GM12872 (cell line): ENCODE results near the gene TTLL5.

Experiments
- TF ChIP-seq, protein P1 (sequence below): IDR thresholded peaks from 3 replicates; pipeline ENCODE4 v1.5.1; 2011; ENCODE audit warnings: low read depth, mild to moderate bottlenecking, low read length, moderate library complexity; ENCODE audit not compliant: insufficient read depth

Gene TTLL5

DNA sequence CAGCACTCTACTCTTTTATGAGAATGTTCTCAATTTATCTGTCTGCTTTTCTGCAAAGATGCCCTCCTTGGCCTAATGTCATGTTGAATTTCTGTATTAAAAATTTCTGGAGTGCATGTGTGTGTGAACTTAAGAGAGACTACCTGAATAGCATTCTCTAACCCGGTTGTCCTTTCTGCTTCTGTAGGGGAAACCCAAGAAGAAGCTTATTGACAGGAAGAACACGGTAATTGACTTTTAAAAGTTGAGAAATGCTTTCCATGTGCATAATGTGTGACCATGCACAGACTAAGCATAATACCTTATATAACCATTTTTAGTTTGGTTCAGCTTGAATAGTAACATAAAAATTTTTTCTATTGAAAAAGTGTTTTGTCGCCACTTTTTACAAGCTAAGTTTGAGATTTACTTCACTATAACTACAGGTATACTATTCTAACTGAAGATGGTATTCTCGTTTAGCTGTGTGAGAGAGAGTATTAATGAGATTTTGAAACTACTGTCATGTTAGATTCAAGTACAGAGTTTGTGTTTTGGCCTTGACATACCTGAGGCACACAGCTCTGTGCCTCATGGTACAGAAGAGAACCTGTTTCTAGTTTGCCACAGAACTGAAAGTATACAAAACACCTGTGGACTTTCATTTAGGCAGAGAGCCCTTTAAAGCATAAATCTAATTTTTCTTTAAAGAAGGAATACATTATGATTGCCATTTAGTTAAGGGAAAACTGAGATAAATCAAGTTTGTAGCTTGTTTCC is 96.8 kb downstream of the TTLL5 start:
- TF ChIP-seq, protein P1, sequence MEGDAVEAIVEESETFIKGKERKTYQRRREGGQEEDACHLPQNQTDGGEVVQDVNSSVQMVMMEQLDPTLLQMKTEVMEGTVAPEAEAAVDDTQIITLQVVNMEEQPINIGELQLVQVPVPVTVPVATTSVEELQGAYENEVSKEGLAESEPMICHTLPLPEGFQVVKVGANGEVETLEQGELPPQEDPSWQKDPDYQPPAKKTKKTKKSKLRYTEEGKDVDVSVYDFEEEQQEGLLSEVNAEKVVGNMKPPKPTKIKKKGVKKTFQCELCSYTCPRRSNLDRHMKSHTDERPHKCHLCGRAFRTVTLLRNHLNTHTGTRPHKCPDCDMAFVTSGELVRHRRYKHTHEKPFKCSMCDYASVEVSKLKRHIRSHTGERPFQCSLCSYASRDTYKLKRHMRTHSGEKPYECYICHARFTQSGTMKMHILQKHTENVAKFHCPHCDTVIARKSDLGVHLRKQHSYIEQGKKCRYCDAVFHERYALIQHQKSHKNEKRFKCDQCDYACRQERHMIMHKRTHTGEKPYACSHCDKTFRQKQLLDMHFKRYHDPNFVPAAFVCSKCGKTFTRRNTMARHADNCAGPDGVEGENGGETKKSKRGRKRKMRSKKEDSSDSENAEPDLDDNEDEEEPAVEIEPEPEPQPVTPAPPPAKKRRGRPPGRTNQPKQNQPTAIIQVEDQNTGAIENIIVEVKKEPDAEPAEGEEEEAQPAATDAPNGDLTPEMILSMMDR = no peak

DNA sequence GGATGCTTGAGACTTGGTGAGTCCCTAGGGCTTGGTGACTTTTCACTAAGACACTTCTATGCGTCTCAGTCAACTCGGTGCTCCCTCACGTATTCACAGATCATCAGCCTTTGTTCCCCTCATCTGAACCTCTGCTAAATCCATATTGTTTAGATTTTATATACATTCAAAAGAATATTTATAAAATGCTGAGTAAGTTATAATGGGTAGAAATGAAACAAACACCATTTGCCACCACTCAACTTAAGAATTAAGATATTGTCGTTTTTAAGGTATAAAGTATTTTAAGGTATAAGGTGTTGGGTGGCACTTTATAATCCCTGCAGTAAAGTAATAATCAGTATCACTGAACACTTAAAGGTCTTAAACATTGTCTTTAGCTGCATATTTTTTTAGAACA is 103.0 kb downstream of the TTLL5 start:
- TF ChIP-seq, protein P1 = no peak

DNA sequence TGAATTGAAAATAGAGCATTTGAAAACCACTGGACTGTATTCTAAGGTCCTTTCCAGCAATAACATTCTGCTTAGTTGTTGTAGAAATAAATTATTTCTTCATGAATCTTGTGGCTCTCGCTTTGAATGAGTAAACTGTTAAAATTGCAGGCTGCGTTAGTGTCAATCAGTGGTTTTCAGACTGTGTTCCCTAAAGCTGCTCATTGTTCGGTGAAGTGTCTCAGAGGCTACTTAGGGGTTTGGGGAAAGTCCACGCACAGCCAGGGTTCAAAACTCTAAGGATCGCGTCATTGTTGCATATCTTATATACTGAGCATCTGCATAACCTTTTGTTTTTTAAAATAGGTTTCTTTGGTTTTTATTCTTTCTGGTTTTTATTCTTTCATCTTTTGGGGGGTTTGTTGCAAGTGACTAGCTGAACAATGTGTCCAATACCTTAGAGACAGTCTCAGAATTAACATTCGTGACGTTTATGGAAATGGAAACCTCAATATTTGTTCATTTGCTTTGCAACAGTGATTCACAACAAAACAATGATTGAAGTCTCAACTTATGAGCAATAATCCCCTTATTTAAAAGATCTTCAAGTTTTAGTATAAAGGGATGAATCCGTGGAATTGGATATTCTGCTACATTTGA is 108.1 kb downstream of the TTLL5 start:
- TF ChIP-seq, protein P1 = no peak

- TF ChIP-seq, protein P1 = no peak
These were observed 109.6 kb downstream of the TTLL5 start for GRCh38 chr14:75770635-75771034.

GRCh38 chr14:75771595-75771994 is 110.5 kb downstream of the TTLL5 start:
- TF ChIP-seq, protein P1 = no peak

DNA sequence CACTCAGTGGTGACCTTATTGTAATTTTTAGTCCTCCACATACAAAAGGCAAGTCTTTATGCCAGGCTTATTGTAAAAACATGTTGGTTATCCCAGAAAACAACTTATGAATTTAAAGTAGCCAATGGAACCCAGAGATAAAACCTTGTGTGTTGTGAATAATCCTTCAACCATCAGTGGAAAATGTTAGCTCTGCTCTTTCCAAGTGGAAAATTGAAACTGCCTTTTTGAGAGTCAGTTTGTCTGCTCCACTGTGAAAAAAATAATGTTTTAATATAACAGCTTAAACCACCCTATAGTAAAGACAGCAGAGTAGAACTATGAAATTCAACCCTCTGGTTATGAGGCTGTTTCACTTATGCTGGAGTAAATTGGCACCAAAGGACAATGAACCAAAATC is 112.0 kb downstream of the TTLL5 start:
- TF ChIP-seq, protein P1 = no peak

- TF ChIP-seq, protein P1 = no peak
These were observed 120.0 kb downstream of the TTLL5 start for GRCh38 chr14:75781096-75781495.
